ENCODE measurements around the gene STK25.
"Not testable (repeated sequence)": the region's sequence is repeated elsewhere in the genome, so short reads cannot be mapped to it uniquely, and the experiment has no call there.

The STK25 gene

GRCh38 chr2:241507430-241508239 is 749 bp downstream of the STK25 start:
- DNase-seq: peak; percentile 58

- no peak for DNase-seq
These were observed 1.5 kb downstream of the STK25 start for GRCh38 chr2:241506793-241507429.

GRCh38 chr2:241506317-241506716 is 2.1 kb downstream of the STK25 start:
- not testable (repeated sequence) for DNase-seq

- DNase-seq: no peak
These were observed 2.6 kb downstream of the STK25 start for GRCh38 chr2:241505781-241506201.

- DNase-seq: no peak
These were observed 3.2 kb downstream of the STK25 start for GRCh38 chr2:241505086-241505780.

GRCh38 chr2:241503776-241504392 is 4.5 kb downstream of the STK25 start:
- DNase-seq: no peak

GRCh38 chr2:241502281-241502680 is 6.1 kb downstream of the STK25 start:
- no peak for DNase-seq

- no peak for DNase-seq
These were observed 6.8 kb downstream of the STK25 start for GRCh38 chr2:241501551-241501950.

- DNase-seq: no peak
These were observed 7.3 kb downstream of the STK25 start for GRCh38 chr2:241501099-241501541.

- DNase-seq: no peak
These were observed 7.9 kb downstream of the STK25 start for GRCh38 chr2:241500431-241500975.

GRCh38 chr2:241500016-241500415 is 8.4 kb downstream of the STK25 start:
- no peak for DNase-seq

- DNase-seq: no peak
These were observed 9.0 kb downstream of the STK25 start for GRCh38 chr2:241499146-241499965.

GRCh38 chr2:241498115-241499070 is 10.0 kb downstream of the STK25 start:
- no peak for DNase-seq

GRCh38 chr2:241496904-241497877 is 11.2 kb downstream of the STK25 start:
- no peak for DNase-seq

- no peak for DNase-seq
These were observed 12.2 kb downstream of the STK25 start for GRCh38 chr2:241496003-241496707.

- no peak for DNase-seq
These were observed 13.0 kb downstream of the STK25 start for GRCh38 chr2:241495172-241496002.

GRCh38 chr2:241494311-241494908 is 14.0 kb downstream of the STK25 start:
- no peak for DNase-seq

GRCh38 chr2:241493092-241493491 is 15.3 kb downstream of the STK25 start:
- DNase-seq: no peak

All from NCI-H1105 (cell line).